ENCODE data around the gene LRIG2. TPM values are rescaled to one million over a fixed set of nuclear protein-coding genes. Genes with fewer than 3 reads are reported as not detected.

LRIG2 gene
- total and polyA plus RNA-seq, 4 donors, result 2.9 to 33.6 (median 8.3) TPM

- ATAC-seq (ENCODE audit: insufficient read depth, low FRiP score), result no peak
These were observed 63.5 kb downstream of the LRIG2 start for GRCh38 chr1:113136476-113136875.

GRCh38 chr1:113137563-113137962 lies 64.6 kb downstream of the LRIG2 start:
- Histone ChIP-seq H3K9me3 (ENCODE audit: control insufficient read depth in 4 of 4, insufficient read depth in 3 of 4, low read length in 3 of 4) (no peaks in the 10 kb centered on the region), H3K27me3 (ENCODE audit: control insufficient read depth in 3 of 3, insufficient read depth in 3 of 3, low read length in 2 of 3) (no peaks in the 10 kb centered on the region), H3K4me1 (ENCODE audit: control insufficient read depth in 5 of 5, insufficient read depth in 5 of 5, low read length in 5 of 5) (peaks cover 0 to 6% (median 0%) of the 10 kb centered on the region in 5 donors), H3K27ac (ENCODE audit: low read depth in 1 of 2, low read length in 1 of 2) (no peak overlapping the region), H3K4me3 (no peak overlapping the region), H3K9ac (ENCODE audit: insufficient read depth in 1 of 2, low read length in 2 of 2) (no peak overlapping the region), H3K36me3 (ENCODE audit: control insufficient read depth in 4 of 4, insufficient read depth in 4 of 4, low read length in 4 of 4) (no peaks in the 10 kb centered on the region)
- 84 to 87% methylated on average over 3 of the region's 3 CpGs for WGBS, 2 donors
- TF ChIP-seq, protein P1, sequence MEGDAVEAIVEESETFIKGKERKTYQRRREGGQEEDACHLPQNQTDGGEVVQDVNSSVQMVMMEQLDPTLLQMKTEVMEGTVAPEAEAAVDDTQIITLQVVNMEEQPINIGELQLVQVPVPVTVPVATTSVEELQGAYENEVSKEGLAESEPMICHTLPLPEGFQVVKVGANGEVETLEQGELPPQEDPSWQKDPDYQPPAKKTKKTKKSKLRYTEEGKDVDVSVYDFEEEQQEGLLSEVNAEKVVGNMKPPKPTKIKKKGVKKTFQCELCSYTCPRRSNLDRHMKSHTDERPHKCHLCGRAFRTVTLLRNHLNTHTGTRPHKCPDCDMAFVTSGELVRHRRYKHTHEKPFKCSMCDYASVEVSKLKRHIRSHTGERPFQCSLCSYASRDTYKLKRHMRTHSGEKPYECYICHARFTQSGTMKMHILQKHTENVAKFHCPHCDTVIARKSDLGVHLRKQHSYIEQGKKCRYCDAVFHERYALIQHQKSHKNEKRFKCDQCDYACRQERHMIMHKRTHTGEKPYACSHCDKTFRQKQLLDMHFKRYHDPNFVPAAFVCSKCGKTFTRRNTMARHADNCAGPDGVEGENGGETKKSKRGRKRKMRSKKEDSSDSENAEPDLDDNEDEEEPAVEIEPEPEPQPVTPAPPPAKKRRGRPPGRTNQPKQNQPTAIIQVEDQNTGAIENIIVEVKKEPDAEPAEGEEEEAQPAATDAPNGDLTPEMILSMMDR (IDR thresholded peaks at IDR 0.05; ENCODE audit: control extremely low read depth, extremely low read depth), result no peak
- DNase-seq (no peak), ATAC-seq (ENCODE audit: insufficient read depth, low FRiP score) (no peak)

More at GRCh38 chr1:113136476-113136875, 63.5 kb downstream of the LRIG2 start:
- H3K9me3 ChIP-seq (ENCODE audit: control insufficient read depth in 4 of 4, insufficient read depth in 3 of 4, low read length in 3 of 4), result no peaks in the 10 kb centered on the region
- H3K27me3 ChIP-seq (ENCODE audit: control insufficient read depth in 3 of 3, insufficient read depth in 3 of 3, low read length in 2 of 3), result no peaks in the 10 kb centered on the region
- peaks cover 0 to 6% (median 0%) of the 10 kb centered on the region in 5 donors for H3K4me1 ChIP-seq (ENCODE audit: control insufficient read depth in 5 of 5, insufficient read depth in 5 of 5, low read length in 5 of 5)
- H3K9ac ChIP-seq (ENCODE audit: insufficient read depth in 1 of 2, low read length in 2 of 2), result no peak overlapping the region
- DNase-seq, result no peak
- 55 to 86% methylated on average over 1 of the region's 1 CpG for WGBS, 2 donors
- H3K36me3 ChIP-seq (ENCODE audit: control insufficient read depth in 4 of 4, insufficient read depth in 4 of 4, low read length in 4 of 4), result no peaks in the 10 kb centered on the region
- TF ChIP-seq, protein P1 (IDR thresholded peaks at IDR 0.05; ENCODE audit: control extremely low read depth, extremely low read depth), result no peak
- no peak overlapping the region for H3K27ac ChIP-seq (ENCODE audit: low read depth in 1 of 2, low read length in 1 of 2)
- no peak overlapping the region for H3K4me3 ChIP-seq

DNA sequence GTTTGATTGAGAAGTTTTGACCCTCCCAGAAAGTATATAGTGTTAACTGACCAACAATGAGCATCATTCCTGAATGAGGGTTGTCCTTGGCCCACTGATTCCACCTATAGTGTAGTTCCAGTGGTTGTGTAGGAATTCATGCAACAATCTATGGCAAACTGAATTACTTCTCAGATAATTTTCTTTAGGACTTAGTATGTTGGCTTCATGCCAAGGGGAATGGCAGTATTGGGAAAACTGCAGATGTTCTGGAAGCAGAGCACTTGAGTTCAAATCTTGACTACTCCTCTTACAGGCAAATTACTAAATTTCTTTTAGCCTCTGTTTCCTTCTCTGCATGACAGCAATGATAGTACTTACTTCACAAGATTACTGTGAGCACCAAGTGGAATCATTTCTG lies 65.8 kb downstream of the LRIG2 start:
- H3K9me3 ChIP-seq (ENCODE audit: control insufficient read depth in 4 of 4, insufficient read depth in 3 of 4, low read length in 3 of 4), result no peaks in the 10 kb centered on the region
- peaks cover 0 to 8% (median 5%) of the 10 kb centered on the region in 5 donors for H3K4me1 ChIP-seq (ENCODE audit: control insufficient read depth in 5 of 5, insufficient read depth in 5 of 5, low read length in 5 of 5)
- TF ChIP-seq, protein P1 (IDR thresholded peaks at IDR 0.05; ENCODE audit: control extremely low read depth, extremely low read depth), result no peak

DNA sequence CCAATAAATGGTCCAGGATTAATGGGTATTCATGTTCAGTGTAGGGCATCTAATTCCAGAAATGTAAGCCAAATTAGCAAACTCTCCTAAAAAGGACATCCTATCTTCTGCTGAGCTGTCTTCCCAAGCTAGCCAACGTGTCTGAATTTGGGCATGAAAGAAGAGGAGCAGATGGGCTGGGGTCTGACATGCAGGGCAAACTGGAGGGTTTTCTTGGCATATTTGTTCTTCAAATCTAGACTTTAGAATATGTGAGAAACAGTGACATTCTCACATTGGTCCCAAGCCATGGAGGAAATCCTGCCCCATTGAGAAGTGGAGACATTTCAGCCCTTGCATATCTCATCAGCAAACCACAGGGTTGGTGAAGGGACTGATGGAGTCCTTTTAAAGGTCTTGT lies 67.2 kb downstream of the LRIG2 start:
- Histone ChIP-seq H3K9me3 (ENCODE audit: control insufficient read depth in 4 of 4, insufficient read depth in 3 of 4, low read length in 3 of 4) (no peaks in the 10 kb centered on the region), H3K4me3 (no peak overlapping the region), H3K27ac (ENCODE audit: low read depth in 1 of 2, low read length in 1 of 2) (no peak overlapping the region), H3K27me3 (ENCODE audit: control insufficient read depth in 3 of 3, insufficient read depth in 3 of 3, low read length in 2 of 3) (no peaks in the 10 kb centered on the region), H3K36me3 (ENCODE audit: control insufficient read depth in 4 of 4, insufficient read depth in 4 of 4, low read length in 4 of 4) (no peaks in the 10 kb centered on the region), H3K9ac (ENCODE audit: insufficient read depth in 1 of 2, low read length in 2 of 2) (no peak overlapping the region), H3K4me1 (ENCODE audit: control insufficient read depth in 5 of 5, insufficient read depth in 5 of 5, low read length in 5 of 5) (peaks cover 0 to 8% (median 5%) of the 10 kb centered on the region in 5 donors)
- DNase-seq (no peak), ATAC-seq (ENCODE audit: insufficient read depth, low FRiP score) (no peak)
- WGBS, 2 donors, result 97 to 100% methylated on average over 1 of the region's 1 CpG
- TF ChIP-seq, protein P1 (IDR thresholded peaks at IDR 0.05; ENCODE audit: control extremely low read depth, extremely low read depth), result no peak

More for the DNA sequence above, 65.8 kb downstream of the LRIG2 start:
- DNase-seq (peak in 1 of 3 donors; percentile 11), ATAC-seq (ENCODE audit: insufficient read depth, low FRiP score) (no peak)
- H3K36me3 ChIP-seq (ENCODE audit: control insufficient read depth in 4 of 4, insufficient read depth in 4 of 4, low read length in 4 of 4), result no peaks in the 10 kb centered on the region
- H3K9ac ChIP-seq (ENCODE audit: insufficient read depth in 1 of 2, low read length in 2 of 2), result no peak overlapping the region
- H3K27ac ChIP-seq (ENCODE audit: low read depth in 1 of 2, low read length in 1 of 2), result no peak overlapping the region
- no peak overlapping the region for H3K4me3 ChIP-seq
- no peaks in the 10 kb centered on the region for H3K27me3 ChIP-seq (ENCODE audit: control insufficient read depth in 3 of 3, insufficient read depth in 3 of 3, low read length in 2 of 3)
